Smooth muscle cell (in vitro differentiated cells): ENCODE results near the gene LCOR. TPM values are rescaled to one million over a fixed set of nuclear protein-coding genes. Genes with fewer than 3 reads are reported as not detected.

Source experiments
- DNase-seq: peaks from one replicate; lab custom pipeline; 2025; ENCODE audit not compliant: unreplicated experiment; lab: John Stamatoyannopoulos, UW
- H2AFZ ChIP-seq: fragments of 200-600 bp; sonication (generic); 2 replicates; pipeline ENCODE4 v1.6.0; 2016; ENCODE audit warnings: antibody characterized with exemption, low read depth, mild to moderate bottlenecking
- H3F3A ChIP-seq: fragments of 200-600 bp; sonication (generic); 2 replicates; pipeline ENCODE4 v1.6.0; 2017; ENCODE audit warnings: antibody characterized with exemption, low read depth
- H3K27ac ChIP-seq: fragments of 200-600 bp; sonication (generic); 2 replicates; pipeline ENCODE4 v1.5.1; 2016; ENCODE audit warnings: low read depth, mild to moderate bottlenecking
- H3K27me3 ChIP-seq: fragments of 200-600 bp; sonication (generic); 2 replicates; pipeline ENCODE4 v1.6.1; 2016; ENCODE audit warnings: low read depth, mild to moderate bottlenecking
- H3K36me3 ChIP-seq: fragments of 200-600 bp; sonication (generic); 2 replicates; pipeline ENCODE4 v1.5.1; 2016; ENCODE audit warnings: low read depth
- H3K4me1 ChIP-seq: fragments of 200-600 bp; sonication (generic); 2 replicates; pipeline ENCODE4 v1.5.1; 2016; ENCODE audit warnings: low read depth
- H3K4me2 ChIP-seq: fragments of 200-600 bp; sonication (generic); 2 replicates; pipeline ENCODE4 v1.6.0; 2016; ENCODE audit warnings: mild to moderate bottlenecking
- H3K4me3 ChIP-seq: fragments of 200-600 bp; sonication (generic); 2 replicates; pipeline ENCODE4 v1.5.1; 2016; ENCODE audit warnings: mild to moderate bottlenecking
- H3K79me2 ChIP-seq: fragments of 200-600 bp; sonication (generic); 2 replicates; pipeline ENCODE4 v1.6.0; 2016; ENCODE audit warnings: low read depth, mild to moderate bottlenecking
- H3K9ac ChIP-seq: fragments of 200-600 bp; sonication (generic); 2 replicates; pipeline ENCODE4 v1.6.0; 2016; ENCODE audit warnings: low read depth
- H3K9me3 ChIP-seq: fragments of 200-600 bp; sonication (generic); replicated peaks from 2 replicates; pipeline ENCODE4 v1.5.1; 2016; ENCODE audit warnings: low read depth
- H4K20me1 ChIP-seq: fragments of 200-600 bp; sonication (generic); 2 replicates; pipeline ENCODE4 v1.6.0; 2016; ENCODE audit warnings: low read depth
- CTCF ChIP-seq: fragments of 200-600 bp; sonication (generic); IDR thresholded peaks from 2 replicates; pipeline ENCODE4 v1.5.1; 2017; ENCODE audit warnings: borderline replicate concordance, mild to moderate bottlenecking, antibody characterized with exemption; ENCODE audit not compliant: insufficient read depth, poor library complexity, severe bottlenecking
- WGBS: methylation state at CpG from one replicate; pipeline ENCODE4 v1.1.7; 2016; ENCODE audit warnings: low lambda C conversion rate; 5-methylcytosine and 5-hydroxymethylcytosine counted together
- polyA plus RNA-seq: library from polyadenylated mRNA; unstranded; fragments of >200 nt; fragmentation: Nextera tagmentation; extraction: Ambion mirVana; gene quantifications from 2 replicates; pipeline ENCODE4 v1.2.1, GENCODE V29; 2016
- total RNA-seq: library from RNA; depleted of rRNA; stranded (reverse); fragments of >200 nt; gene quantifications from 2 replicates; pipeline ENCODE4 v1.2.3, GENCODE V29; 2014

Gene LCOR
- total and polyA plus RNA-seq, 2 experiments from 2014 or later, result 10.6 to 27.8 TPM

GRCh38 chr10:96917628-96918027, 85.5 kb downstream of the LCOR start:
- 88% methylated on average over 5 of the region's 5 CpGs for WGBS
- TF ChIP-seq CTCF, result no peak

GRCh38 chr10:96918214-96919002, 86.3 kb downstream of the LCOR start:
- no peaks in the 10 kb centered on the region for H3K36me3 ChIP-seq
- no peak overlapping the region for H3K4me3 ChIP-seq
- 92% methylated on average over 5 of the region's 5 CpGs for WGBS
- peaks cover 8% of the 10 kb centered on the region for H3F3A ChIP-seq
- H3K79me2 ChIP-seq, result peaks cover 24% of the 10 kb centered on the region
- no peak overlapping the region for H2AFZ ChIP-seq
- H3K9ac ChIP-seq, result no peak overlapping the region
- no peak overlapping the region for H3K27ac ChIP-seq
- no peak for DNase-seq
- no peaks in the 10 kb centered on the region for H3K9me3 ChIP-seq
- no peaks in the 10 kb centered on the region for H3K4me1 ChIP-seq
- TF ChIP-seq CTCF, result no peak
- no peak overlapping the region for H3K4me2 ChIP-seq
- H4K20me1 ChIP-seq, result peaks cover 75% of the 10 kb centered on the region
- no peaks in the 10 kb centered on the region for H3K27me3 ChIP-seq

More at GRCh38 chr10:96917628-96918027, 85.5 kb downstream of the LCOR start:
- peaks cover 30% of the 10 kb centered on the region for H3K79me2 ChIP-seq
- H3K4me1 ChIP-seq, result no peaks in the 10 kb centered on the region
- H3K9ac ChIP-seq, result no peak overlapping the region
- H3K27ac ChIP-seq, result no peak overlapping the region
- no peak overlapping the region for H2AFZ ChIP-seq
- H3K36me3 ChIP-seq, result no peaks in the 10 kb centered on the region
- no peak overlapping the region for H3K4me2 ChIP-seq
- DNase-seq, result no peak
- H3K4me3 ChIP-seq, result no peak overlapping the region
- H3F3A ChIP-seq, result peaks cover 6% of the 10 kb centered on the region
- no peaks in the 10 kb centered on the region for H3K27me3 ChIP-seq
- H4K20me1 ChIP-seq, result peaks cover 73% of the 10 kb centered on the region
- no peaks in the 10 kb centered on the region for H3K9me3 ChIP-seq

- no peak overlapping the region for H3K4me3 ChIP-seq
- no peaks in the 10 kb centered on the region for H3K36me3 ChIP-seq
- H3K27ac ChIP-seq, result no peak overlapping the region
- no peak overlapping the region for H2AFZ ChIP-seq
- H3K27me3 ChIP-seq, result no peaks in the 10 kb centered on the region
- no peak for DNase-seq
- peaks cover 81% of the 10 kb centered on the region for H4K20me1 ChIP-seq
- no peak overlapping the region for H3K9ac ChIP-seq
- 64% methylated on average over 5 of the region's 5 CpGs for WGBS
- TF ChIP-seq CTCF, result no peak
- H3F3A ChIP-seq, result peaks cover 9% of the 10 kb centered on the region
- peaks cover 22% of the 10 kb centered on the region for H3K79me2 ChIP-seq
- H3K9me3 ChIP-seq, result no peaks in the 10 kb centered on the region
- H3K4me1 ChIP-seq, result no peaks in the 10 kb centered on the region
- no peak overlapping the region for H3K4me2 ChIP-seq
These were observed 87.8 kb downstream of the LCOR start for GRCh38 chr10:96919785-96920430.

- Histone ChIP-seq H3F3A (peaks cover 9% of the 10 kb centered on the region), H3K9ac (no peak overlapping the region), H3K4me1 (no peaks in the 10 kb centered on the region), H4K20me1 (peaks cover 84% of the 10 kb centered on the region), H3K27ac (no peak overlapping the region), H3K36me3 (no peaks in the 10 kb centered on the region), H3K27me3 (no peaks in the 10 kb centered on the region), H2AFZ (no peak overlapping the region), H3K9me3 (no peaks in the 10 kb centered on the region), H3K4me2 (no peak overlapping the region), H3K79me2 (peaks cover 30% of the 10 kb centered on the region), H3K4me3 (no peak overlapping the region)
- no peak for TF ChIP-seq CTCF
- WGBS, result 92% methylated on average over 4 of the region's 4 CpGs
- no peak for DNase-seq
These were observed 89.6 kb downstream of the LCOR start for GRCh38 chr10:96921655-96922054.
